Measurements from ENCODE around the gene RREB1.

Gene RREB1

GRCh38 chr6:7196019-7196402 lies 88.2 kb downstream of the RREB1 start:
- peak in 1 of 3 donors; percentile 22 for DNase-seq
- ChIA-PET POLR2A (interaction anchor here (0.6 to 0.7 kb wide), 2 partner anchors 46 to 108 kb away, joined by 4 to 5 read pairs; no protein-coding TSS in a partner anchor), CTCF (interaction anchor here (1.4 kb wide), 1 partner anchor 80 kb away, joined by 3 read pairs; no protein-coding TSS in a partner anchor)
- Histone ChIP-seq H3K9me3 (ENCODE audit: control extremely low read depth in 1 of 5, control insufficient read depth in 4 of 5, insufficient read depth in 2 of 5, low read depth in 1 of 5, low read length in 4 of 5) (no peaks in the 10 kb centered on the region), H3K36me3 (ENCODE audit: control insufficient read depth in 4 of 4, insufficient read depth in 4 of 4, low read length in 3 of 4) (peaks cover 6 to 68% (median 25%) of the 10 kb centered on the region in 4 experiments), H3K27me3 (replicated peaks in 2 of 5; ENCODE audit: control insufficient read depth in 4 of 5, insufficient read depth in 5 of 5, low read length in 4 of 5) (no peaks in the 10 kb centered on the region), H3K27ac (ENCODE audit: insufficient read depth in 1 of 2, low read depth in 1 of 2, low read length in 2 of 2, poor library complexity in 1 of 2, severe bottlenecking in 2 of 2) (peak overlapping the region in 1 of 2 experiments; percentile 45), H3K4me1 (ENCODE audit: control extremely low read depth in 1 of 4, control insufficient read depth in 4 of 4, insufficient read depth in 4 of 4, low read length in 3 of 4) (peaks cover under 1 to 30% (median 4%) of the 10 kb centered on the region in 4 experiments), H3K4me3 (ENCODE audit: control insufficient read depth in 1 of 7, extremely low read depth in 1 of 7, insufficient read depth in 4 of 7, low read depth in 2 of 7, low read length in 6 of 7) (no peak overlapping the region)
- 86% methylated on average over 4 of the region's 7 CpGs for WGBS (ENCODE audit: insufficient coverage)

- POLR2A ChIA-PET, result interaction anchor here (0.7 kb wide), 1 partner anchor 109 kb away, joined by 5 read pairs; no protein-coding TSS in a partner anchor
Measured at GRCh38 chr6:7196685-7197283, 89.0 kb downstream of the RREB1 start.

DNA sequence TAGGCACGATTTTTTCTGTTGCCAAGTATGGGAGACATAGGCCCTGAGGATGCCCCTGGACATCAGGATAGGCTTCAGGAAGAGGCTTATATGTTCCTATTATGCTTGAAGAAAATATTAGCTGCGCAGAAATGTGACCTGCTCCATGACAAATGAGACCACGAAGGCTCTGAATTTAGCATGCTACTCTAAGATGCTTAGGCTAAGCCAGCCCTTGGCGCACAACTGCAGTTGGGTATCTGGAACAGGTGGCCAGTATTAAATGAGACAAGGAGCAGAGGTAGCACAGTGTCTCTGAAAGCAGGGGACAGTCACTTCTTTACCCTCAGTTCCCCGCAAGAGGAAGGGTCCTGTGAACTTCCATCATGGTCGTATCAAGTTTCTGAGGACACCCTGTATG lies 90.0 kb downstream of the RREB1 start:
- Histone ChIP-seq H3K27ac (ENCODE audit: insufficient read depth in 1 of 2, low read depth in 1 of 2, low read length in 2 of 2, poor library complexity in 1 of 2, severe bottlenecking in 2 of 2) (no peak overlapping the region), H3K9me3 (ENCODE audit: control extremely low read depth in 1 of 5, control insufficient read depth in 4 of 5, insufficient read depth in 2 of 5, low read depth in 1 of 5, low read length in 4 of 5) (no peaks in the 10 kb centered on the region), H3K4me3 (ENCODE audit: control insufficient read depth in 1 of 7, extremely low read depth in 1 of 7, insufficient read depth in 4 of 7, low read depth in 2 of 7, low read length in 6 of 7) (no peak overlapping the region), H3K36me3 (ENCODE audit: control insufficient read depth in 4 of 4, insufficient read depth in 4 of 4, low read length in 3 of 4) (peaks cover 2 to 64% (median 22%) of the 10 kb centered on the region in 4 experiments), H3K27me3 (replicated peaks in 2 of 5; ENCODE audit: control insufficient read depth in 4 of 5, insufficient read depth in 5 of 5, low read length in 4 of 5) (no peaks in the 10 kb centered on the region), H3K4me1 (ENCODE audit: control extremely low read depth in 1 of 4, control insufficient read depth in 4 of 4, insufficient read depth in 4 of 4, low read length in 3 of 4) (peaks cover 8 to 47% (median 21%) of the 10 kb centered on the region in 4 experiments)
- ChIA-PET CTCF (interaction anchor here (1.4 to 1.5 kb wide), 2 partner anchors 18 to 27 kb away, joined by 3 to 4 read pairs; no protein-coding TSS in a partner anchor), POLR2A (no interaction called here)
- WGBS (ENCODE audit: insufficient coverage), result 97% methylated on average over 5 of the region's 6 CpGs
- DNase-seq, result no peak

More at GRCh38 chr6:7196685-7197283, 89.0 kb downstream of the RREB1 start:
- CTCF ChIA-PET, result interaction anchor here (1.4 to 1.5 kb wide), 2 partner anchors 17 to 27 kb away, joined by 3 to 4 read pairs; no protein-coding TSS in a partner anchor
- WGBS (ENCODE audit: insufficient coverage), result 98% methylated on average over 4 of the region's 4 CpGs
- Histone ChIP-seq H3K9me3 (ENCODE audit: control extremely low read depth in 1 of 5, control insufficient read depth in 4 of 5, insufficient read depth in 2 of 5, low read depth in 1 of 5, low read length in 4 of 5) (no peaks in the 10 kb centered on the region), H3K27ac (ENCODE audit: insufficient read depth in 1 of 2, low read depth in 1 of 2, low read length in 2 of 2, poor library complexity in 1 of 2, severe bottlenecking in 2 of 2) (peak overlapping the region in 1 of 2 experiments; percentile 45), H3K4me1 (ENCODE audit: control extremely low read depth in 1 of 4, control insufficient read depth in 4 of 4, insufficient read depth in 4 of 4, low read length in 3 of 4) (peaks cover 2 to 38% (median 11%) of the 10 kb centered on the region in 4 experiments), H3K4me3 (ENCODE audit: control insufficient read depth in 1 of 7, extremely low read depth in 1 of 7, insufficient read depth in 4 of 7, low read depth in 2 of 7, low read length in 6 of 7) (no peak overlapping the region), H3K36me3 (ENCODE audit: control insufficient read depth in 4 of 4, insufficient read depth in 4 of 4, low read length in 3 of 4) (peaks cover 2 to 63% (median 23%) of the 10 kb centered on the region in 4 experiments), H3K27me3 (replicated peaks in 2 of 5; ENCODE audit: control insufficient read depth in 4 of 5, insufficient read depth in 5 of 5, low read length in 4 of 5) (no peaks in the 10 kb centered on the region)
- no peak for DNase-seq

DNA sequence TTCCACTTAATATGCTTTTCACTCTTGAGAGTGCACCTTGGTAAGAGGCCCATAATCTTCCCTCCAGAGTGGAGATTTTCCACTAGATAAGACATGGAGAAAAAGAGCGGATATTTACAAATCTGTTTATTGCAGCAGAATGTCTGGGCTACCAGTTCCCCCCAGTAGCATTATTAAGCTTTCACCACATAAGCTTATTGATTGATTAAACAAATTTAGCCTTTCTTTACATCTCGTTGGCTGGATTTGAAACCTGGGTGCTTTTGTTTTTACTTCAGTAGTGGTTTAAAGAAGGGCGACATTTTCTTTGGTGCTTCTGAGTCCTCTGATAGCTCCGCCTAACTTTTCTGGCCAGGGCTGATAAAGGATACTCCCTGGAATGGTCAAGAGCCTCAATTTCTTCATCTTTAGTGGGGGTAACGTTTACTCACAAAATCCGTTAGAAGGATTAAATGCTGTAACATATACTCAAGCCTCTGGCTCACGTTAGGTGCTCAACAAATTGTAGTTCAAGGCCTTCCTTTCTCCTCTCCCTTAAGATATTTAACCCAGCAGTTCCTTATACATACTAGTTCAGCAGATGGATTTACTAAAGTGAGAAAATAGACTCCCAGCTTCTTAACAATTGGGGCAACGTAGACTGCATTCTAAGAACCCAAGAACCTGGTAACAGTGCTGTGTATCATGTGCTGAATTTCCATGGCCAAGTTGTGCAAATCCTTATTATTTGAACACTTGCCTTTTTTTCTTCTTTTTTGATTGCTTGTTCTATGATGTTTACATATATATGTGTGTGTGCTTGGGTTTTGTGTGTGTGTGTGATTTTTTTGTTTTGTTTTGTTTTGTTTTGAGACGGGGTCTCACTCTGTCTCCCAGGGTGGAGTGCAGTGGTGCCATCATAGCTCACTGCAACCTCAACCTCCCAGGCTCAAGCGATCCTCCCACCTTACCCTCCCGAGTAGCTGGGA lies 91.4 kb downstream of the RREB1 start:
- no peak overlapping the region for H3K4me3 ChIP-seq (ENCODE audit: control insufficient read depth in 1 of 7, extremely low read depth in 1 of 7, insufficient read depth in 4 of 7, low read depth in 2 of 7, low read length in 6 of 7)
- no peaks in the 10 kb centered on the region for H3K27me3 ChIP-seq (replicated peaks in 2 of 5; ENCODE audit: control insufficient read depth in 4 of 5, insufficient read depth in 5 of 5, low read length in 4 of 5)
- H3K4me1 ChIP-seq (ENCODE audit: control extremely low read depth in 1 of 4, control insufficient read depth in 4 of 4, insufficient read depth in 4 of 4, low read length in 3 of 4), result peaks cover 12 to 58% (median 27%) of the 10 kb centered on the region in 4 experiments
- H3K9me3 ChIP-seq (ENCODE audit: control extremely low read depth in 1 of 5, control insufficient read depth in 4 of 5, insufficient read depth in 2 of 5, low read depth in 1 of 5, low read length in 4 of 5), result no peaks in the 10 kb centered on the region
- 97% methylated on average over 5 of the region's 11 CpGs for WGBS (ENCODE audit: insufficient coverage)
- no peak for DNase-seq
- ChIA-PET CTCF (interaction anchor here (0.9 to 2.8 kb wide), 6 partner anchors 8 to 34 kb away, joined by 3 to 10 read pairs (median 4); no protein-coding TSS in a partner anchor), POLR2A (no interaction called here)
- peaks cover 2 to 63% (median 24%) of the 10 kb centered on the region in 4 experiments for H3K36me3 ChIP-seq (ENCODE audit: control insufficient read depth in 4 of 4, insufficient read depth in 4 of 4, low read length in 3 of 4)
- H3K27ac ChIP-seq (ENCODE audit: insufficient read depth in 1 of 2, low read depth in 1 of 2, low read length in 2 of 2, poor library complexity in 1 of 2, severe bottlenecking in 2 of 2), result peak overlapping the region in 1 of 2 experiments; percentile 67

DNA sequence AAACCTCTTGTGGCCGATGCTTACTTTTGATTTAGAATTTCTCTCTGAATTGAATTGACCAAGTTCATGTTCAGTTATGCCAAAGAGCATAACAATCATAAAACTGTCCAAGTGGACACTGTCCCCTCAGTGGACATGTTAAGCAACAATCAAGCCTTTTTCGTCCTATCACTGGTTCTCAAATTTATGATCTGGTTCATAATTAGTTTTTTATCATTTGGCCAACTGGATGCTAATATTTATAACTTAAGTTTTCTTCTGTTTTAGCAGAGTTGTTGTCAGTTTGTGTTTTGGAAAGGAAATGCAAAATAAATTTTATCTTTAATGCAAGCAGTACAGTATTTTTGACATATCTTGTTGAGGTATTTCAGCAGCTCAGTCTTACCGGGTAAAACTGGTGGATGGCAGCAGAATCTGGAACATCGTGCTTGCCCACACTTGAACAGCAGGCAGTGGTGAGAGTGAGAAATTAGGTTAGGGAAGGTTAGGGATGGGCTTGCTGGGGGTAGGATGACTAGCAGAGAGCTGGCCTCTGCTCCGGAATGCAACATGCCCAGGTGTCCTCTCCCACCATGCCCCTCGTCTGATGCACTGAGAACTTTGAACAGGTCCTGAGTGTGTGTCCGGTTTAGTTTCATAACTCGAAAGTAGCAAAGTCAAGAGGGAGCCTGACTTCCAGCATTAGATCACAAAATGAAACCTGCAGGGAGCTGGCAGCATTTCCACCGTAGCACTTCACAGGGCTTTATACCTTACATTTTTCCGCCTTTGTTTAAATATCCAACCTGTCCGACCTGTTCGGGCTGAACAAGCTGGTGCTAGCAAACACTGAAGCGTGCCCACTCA lies 93.1 kb downstream of the RREB1 start:
- 96% methylated on average over 9 of the region's 13 CpGs for WGBS (ENCODE audit: insufficient coverage)
- no peaks in the 10 kb centered on the region for H3K9me3 ChIP-seq (ENCODE audit: control extremely low read depth in 1 of 5, control insufficient read depth in 4 of 5, insufficient read depth in 2 of 5, low read depth in 1 of 5, low read length in 4 of 5)
- peak overlapping the region in 1 of 7 experiments; percentile 31 for H3K4me3 ChIP-seq (ENCODE audit: control insufficient read depth in 1 of 7, extremely low read depth in 1 of 7, insufficient read depth in 4 of 7, low read depth in 2 of 7, low read length in 6 of 7)
- H3K4me1 ChIP-seq (ENCODE audit: control extremely low read depth in 1 of 4, control insufficient read depth in 4 of 4, insufficient read depth in 4 of 4, low read length in 3 of 4), result peaks cover 12 to 52% (median 27%) of the 10 kb centered on the region in 4 experiments
- H3K36me3 ChIP-seq (ENCODE audit: control insufficient read depth in 4 of 4, insufficient read depth in 4 of 4, low read length in 3 of 4), result peaks cover 5 to 66% (median 25%) of the 10 kb centered on the region in 4 experiments
- DNase-seq, result peak in 1 of 3 donors; percentile 23
- POLR2A ChIA-PET, result no interaction called here
- H3K27ac ChIP-seq (ENCODE audit: insufficient read depth in 1 of 2, low read depth in 1 of 2, low read length in 2 of 2, poor library complexity in 1 of 2, severe bottlenecking in 2 of 2), result peak overlapping the region; percentile 9 to 77
- no peaks in the 10 kb centered on the region for H3K27me3 ChIP-seq (replicated peaks in 2 of 5; ENCODE audit: control insufficient read depth in 4 of 5, insufficient read depth in 5 of 5, low read length in 4 of 5)
- CTCF ChIA-PET, result interaction anchor here (0.8 to 2.8 kb wide), 6 partner anchors 11 to 264 kb away, joined by 3 to 10 read pairs (median 4); no protein-coding TSS in a partner anchor

- Histone ChIP-seq H3K27me3 (replicated peaks in 2 of 5; ENCODE audit: control insufficient read depth in 4 of 5, insufficient read depth in 5 of 5, low read length in 4 of 5) (no peaks in the 10 kb centered on the region), H3K27ac (ENCODE audit: insufficient read depth in 1 of 2, low read depth in 1 of 2, low read length in 2 of 2, poor library complexity in 1 of 2, severe bottlenecking in 2 of 2) (peak overlapping the region; percentile 51 to 79), H3K9me3 (ENCODE audit: control extremely low read depth in 1 of 5, control insufficient read depth in 4 of 5, insufficient read depth in 2 of 5, low read depth in 1 of 5, low read length in 4 of 5) (no peaks in the 10 kb centered on the region), H3K4me1 (ENCODE audit: control extremely low read depth in 1 of 4, control insufficient read depth in 4 of 4, insufficient read depth in 4 of 4, low read length in 3 of 4) (peaks cover 12 to 49% (median 27%) of the 10 kb centered on the region in 4 experiments), H3K36me3 (ENCODE audit: control insufficient read depth in 4 of 4, insufficient read depth in 4 of 4, low read length in 3 of 4) (peaks cover 8 to 68% (median 27%) of the 10 kb centered on the region in 4 experiments), H3K4me3 (ENCODE audit: control insufficient read depth in 1 of 7, extremely low read depth in 1 of 7, insufficient read depth in 4 of 7, low read depth in 2 of 7, low read length in 6 of 7) (peak overlapping the region in 4 of 7 experiments; percentile 16 to 57 (median 40))
- DNase-seq, result no peak
- WGBS (ENCODE audit: insufficient coverage), result 43% methylated on average over 1 of the region's 2 CpGs
- POLR2A ChIA-PET, result no interaction called here
- CTCF ChIA-PET, result interaction anchor here (1.1 to 1.8 kb wide), 3 partner anchors 14 to 265 kb away, joined by 3 to 8 read pairs (median 4); no protein-coding TSS in a partner anchor
Measured at GRCh38 chr6:7201444-7201731, 93.6 kb downstream of the RREB1 start.

Data from common myeloid progenitor, CD34-positive (primary cell).